G401 (cell line): ENCODE results near the gene ALG6. TPM values are rescaled to one million over a fixed set of nuclear protein-coding genes. Genes with fewer than 3 reads are reported as not detected.
"Not testable (repeated sequence)": the region's sequence is repeated elsewhere in the genome, so short reads cannot be mapped to it uniquely, and the experiment has no call there.

Source experiments
- DNase-seq: peaks from one replicate; pipeline ENCODE4 v3.0.0-alpha.2; 2015; ENCODE audit warnings: low spot score
- in situ Hi-C: cut with HindIII; loops from 2 replicates; pipeline ENCODE4 v1.10.0; 2016; ENCODE audit warnings: low sequenced_read_pairs, mixed read lengths
- total RNA-seq: library from RNA; depleted of rRNA; stranded (reverse); fragments of >200 nt; shearing (Covaris generic); gene quantifications from 2 replicates; pipeline ENCODE4 v1.2.3, GENCODE V29; 2014

ALG6 gene
- total RNA-seq, 1 experiment from 2014 or later = 19.1 TPM

DNA sequence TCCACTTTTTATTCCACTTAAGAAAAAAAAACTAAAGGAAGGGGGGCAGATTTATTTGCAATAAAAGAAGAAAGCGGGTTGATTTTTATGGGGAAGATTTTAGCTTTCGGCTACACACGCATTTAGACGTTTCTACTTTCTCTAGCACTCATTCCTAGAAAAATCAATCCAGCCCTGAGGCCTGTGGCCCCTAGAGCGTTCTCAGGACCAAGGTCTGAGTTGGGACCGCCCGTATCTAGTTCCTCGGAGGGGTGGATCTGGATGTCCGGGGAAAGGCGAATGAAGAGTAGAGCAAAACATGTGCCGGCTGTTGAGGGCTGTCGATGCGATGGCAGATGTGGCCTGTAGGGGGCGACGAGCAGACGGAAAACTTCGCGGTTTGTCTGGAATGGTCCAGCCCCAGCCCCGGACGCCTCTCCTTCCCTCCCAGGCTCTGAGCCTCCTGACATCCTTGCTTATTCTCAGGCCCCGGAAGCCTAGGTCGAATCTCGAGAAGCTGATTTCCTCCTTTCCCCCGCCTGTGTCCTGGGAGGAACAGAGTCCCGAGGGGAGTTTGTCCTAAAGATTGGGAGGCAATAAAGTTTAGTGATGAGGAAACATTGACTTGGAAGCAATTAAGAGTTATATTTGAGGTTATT is 39.9 kb upstream of the ALG6 start:
- DNase-seq = peak; percentile 19
- in situ Hi-C loops = no loop called here

GRCh38 chr1:63328122-63328521 is 39.3 kb upstream of the ALG6 start:
- in situ Hi-C loops = no loop called here
- DNase-seq = no peak

DNA sequence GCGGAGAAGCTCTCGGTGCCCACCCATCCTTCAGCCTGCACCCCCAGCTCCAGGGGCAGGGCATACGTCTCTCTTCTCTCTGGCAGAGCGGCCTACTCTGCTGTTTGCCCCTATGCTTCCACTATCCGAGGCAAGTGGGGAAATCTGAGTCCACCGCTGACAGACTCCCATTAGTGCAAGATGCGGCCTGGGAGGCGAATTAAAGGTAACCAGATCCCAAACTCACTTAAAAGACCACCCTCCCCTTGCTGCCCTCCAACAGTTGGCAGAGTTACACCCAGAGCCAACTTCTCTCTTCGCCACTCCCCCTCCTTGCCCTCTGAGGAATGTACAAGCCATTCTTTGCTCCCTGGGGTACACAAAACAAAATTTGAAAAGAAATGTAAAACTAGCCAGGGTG is 38.6 kb upstream of the ALG6 start:
- in situ Hi-C loops = no loop called here
- DNase-seq = no peak

- no peak for DNase-seq
- in situ Hi-C loops = no loop called here
Measured at GRCh38 chr1:63329621-63330330, 37.7 kb upstream of the ALG6 start.

DNA sequence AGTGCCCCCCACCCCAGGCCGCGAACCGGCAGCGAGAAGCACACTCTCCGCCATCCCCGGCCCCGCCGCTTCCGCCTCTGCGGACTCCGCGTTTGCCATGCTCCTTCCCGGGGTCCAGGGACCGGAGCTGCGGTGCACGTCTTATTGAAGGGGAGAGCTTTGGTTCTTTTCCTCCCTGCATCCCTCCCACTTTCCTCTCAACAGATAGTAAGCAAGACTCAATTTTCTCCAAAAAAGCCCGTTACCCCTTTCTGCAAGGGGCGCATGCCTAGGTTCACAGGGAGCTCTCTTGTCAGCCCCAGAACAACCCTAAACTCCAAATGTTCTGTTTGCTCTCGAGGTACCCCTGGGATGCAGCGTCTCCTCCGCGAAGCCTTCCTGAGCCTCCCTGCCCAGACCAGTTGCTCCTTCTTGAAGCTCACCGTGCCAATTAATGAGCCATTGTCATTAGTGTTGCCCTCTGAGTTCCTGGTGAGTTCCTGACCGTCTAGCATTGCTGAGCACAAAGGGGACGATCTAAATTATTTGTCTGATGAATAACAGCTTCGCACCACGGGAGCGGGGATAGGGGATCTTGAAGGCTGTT is 37.0 kb upstream of the ALG6 start:
- in situ Hi-C loops = no loop called here
- DNase-seq = no peak

GRCh38 chr1:63342402-63342801 is 25.0 kb upstream of the ALG6 start:
- no peak for DNase-seq
- in situ Hi-C loops = no loop called here

DNA sequence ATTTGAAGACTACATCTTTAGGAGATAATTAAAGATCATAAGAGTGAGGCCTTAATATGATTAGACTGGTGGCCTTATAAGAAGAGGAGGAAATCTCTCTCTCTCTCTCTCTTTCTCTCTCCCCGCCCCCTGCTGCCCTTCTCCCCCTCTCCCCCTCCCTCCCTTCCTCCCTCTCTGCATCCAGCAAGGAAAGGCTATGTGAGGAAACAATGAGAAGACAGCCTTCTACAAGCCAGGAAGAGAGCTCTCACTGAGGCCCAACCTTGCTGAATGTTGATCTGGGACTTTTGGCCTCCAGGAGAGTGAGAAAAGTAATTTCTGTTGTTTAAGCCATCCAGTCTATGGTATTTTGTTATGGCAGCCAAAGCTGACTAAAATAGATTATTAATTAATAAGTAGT is 23.5 kb upstream of the ALG6 start:
- in situ Hi-C loops = no loop called here
- no peak for DNase-seq

DNA sequence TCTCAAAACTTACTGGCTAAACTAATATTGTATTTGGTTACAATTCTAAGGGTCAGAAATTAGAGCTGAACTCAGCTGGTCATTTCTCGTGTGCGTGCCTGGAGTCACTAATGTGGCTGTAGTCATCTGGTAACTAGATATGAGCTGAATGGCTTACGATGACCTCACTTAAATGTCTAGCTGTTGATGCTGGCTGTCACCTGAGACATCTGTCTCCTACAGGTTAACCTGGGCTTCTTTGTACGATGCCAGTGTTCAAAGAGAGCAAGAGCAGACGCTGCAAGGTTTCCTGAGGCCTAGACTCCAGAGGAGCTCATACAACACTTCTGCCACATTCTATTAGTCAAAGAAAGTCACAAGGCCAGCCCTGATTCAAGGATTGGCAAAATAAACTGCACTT is 17.1 kb upstream of the ALG6 start:
- in situ Hi-C loops = no loop called here
- DNase-seq = no peak

- in situ Hi-C loops = no loop called here
- no peak for DNase-seq
Measured at GRCh38 chr1:63352736-63353135, 14.7 kb upstream of the ALG6 start.

- DNase-seq, in situ Hi-C loops: not testable (repeated sequence)
Measured at GRCh38 chr1:63356234-63356633, 11.2 kb upstream of the ALG6 start.

- no peak for DNase-seq
- in situ Hi-C loops = no loop called here
Measured at GRCh38 chr1:63359561-63359960, 7.9 kb upstream of the ALG6 start.

DNA sequence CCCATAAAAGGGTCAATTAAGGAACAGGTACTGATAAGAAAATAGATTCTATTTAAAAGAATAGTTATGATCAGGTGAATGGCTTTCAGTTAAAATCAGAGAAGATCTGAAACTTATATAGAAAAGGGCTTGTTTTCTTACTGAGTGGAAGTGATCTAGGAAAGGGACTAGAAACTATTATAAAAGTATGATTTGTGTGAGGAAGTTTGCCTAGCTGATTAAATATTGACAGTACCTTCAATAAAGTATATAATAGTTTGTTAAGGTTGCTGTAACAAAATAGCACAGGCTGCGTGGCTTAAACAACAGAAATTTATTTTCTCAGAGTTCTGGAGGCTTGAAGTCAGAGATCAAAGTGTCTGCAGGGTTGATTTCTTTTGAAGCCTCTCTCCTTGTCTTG is 5.4 kb upstream of the ALG6 start:
- DNase-seq = no peak
- in situ Hi-C loops = no loop called here

DNA sequence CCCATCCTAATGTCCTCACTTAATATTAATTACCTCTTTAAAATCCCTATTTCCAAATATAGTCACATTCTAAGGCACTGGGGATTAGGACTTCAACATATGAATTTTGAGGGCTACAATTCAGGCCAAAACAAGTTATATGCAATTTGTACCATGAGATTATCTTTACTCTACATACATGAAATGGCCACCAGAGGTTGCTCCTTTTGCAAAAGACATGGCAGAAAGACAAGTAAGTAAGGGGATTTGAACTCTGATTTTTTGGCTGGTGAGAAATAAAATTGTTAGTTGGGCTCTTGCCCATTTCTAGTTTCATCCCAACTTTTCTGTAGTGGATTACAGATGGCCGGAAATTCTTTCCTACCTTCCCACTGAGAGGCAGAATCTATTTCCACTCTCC is 4.8 kb upstream of the ALG6 start:
- in situ Hi-C loops = no loop called here
- no peak for DNase-seq

DNA sequence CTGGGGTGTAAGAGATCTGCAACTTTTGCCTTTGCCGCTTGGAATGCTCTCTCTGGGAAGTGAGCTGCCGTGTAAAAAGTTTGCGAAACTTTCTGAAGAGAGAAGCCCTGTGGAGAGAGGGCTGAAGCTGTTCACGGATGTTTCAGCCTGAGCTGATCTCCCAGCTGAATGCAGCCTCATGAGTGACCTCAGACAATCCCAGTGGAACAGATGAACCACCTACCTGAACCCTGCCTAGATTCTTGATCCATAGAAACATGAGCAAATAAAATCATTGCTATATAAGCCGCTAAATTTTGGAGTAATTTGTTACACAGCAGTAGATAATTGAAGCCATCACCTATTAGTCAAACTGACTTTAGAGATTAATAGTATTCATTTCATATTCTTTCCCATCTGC is 4.4 kb upstream of the ALG6 start:
- DNase-seq = no peak
- in situ Hi-C loops = no loop called here

DNA sequence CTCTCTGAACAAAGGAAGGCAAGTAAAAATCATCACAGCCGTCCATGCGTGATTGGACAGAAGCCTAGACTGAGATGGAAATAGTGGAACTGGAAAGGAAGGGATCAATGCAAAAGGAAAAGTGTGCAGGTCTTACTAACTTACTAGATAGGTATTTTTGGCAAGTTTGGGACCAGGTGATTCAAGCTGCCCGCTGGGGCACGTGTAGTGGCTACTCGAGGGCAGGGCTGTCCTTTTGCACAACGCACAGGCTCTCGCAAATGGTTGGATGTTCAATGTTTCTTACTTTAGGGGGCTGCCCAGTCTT is 566 bp upstream of the ALG6 start:
- in situ Hi-C loops = no loop called here
- DNase-seq = no peak

DNA sequence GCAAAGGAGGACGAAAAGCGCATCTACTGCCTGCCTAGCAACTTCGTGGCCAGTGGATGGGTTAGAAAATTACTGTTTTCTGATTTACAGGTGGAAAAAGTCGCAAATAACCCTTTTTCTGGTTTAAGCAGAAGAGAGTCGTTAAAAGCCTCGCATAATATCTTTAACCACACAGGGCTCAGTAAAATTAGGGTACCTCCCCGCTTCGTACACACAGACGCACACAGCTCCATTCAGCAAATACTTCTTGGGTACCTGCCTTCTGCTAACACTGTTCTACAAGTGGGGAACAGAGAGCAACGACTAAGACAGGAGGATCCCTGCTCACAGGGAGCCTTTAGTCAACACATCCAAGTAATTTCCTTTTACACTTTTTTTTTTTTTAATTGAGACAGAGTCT is 704 bp downstream of the ALG6 start:
- in situ Hi-C loops = no loop called here
- DNase-seq = peak; percentile 36

- in situ Hi-C loops = no loop called here
- DNase-seq = no peak
Measured at GRCh38 chr1:63379583-63379982, 12.2 kb downstream of the ALG6 start.

- in situ Hi-C loops = no loop called here
- DNase-seq = no peak
Measured at GRCh38 chr1:63381741-63382140, 14.3 kb downstream of the ALG6 start.

DNA sequence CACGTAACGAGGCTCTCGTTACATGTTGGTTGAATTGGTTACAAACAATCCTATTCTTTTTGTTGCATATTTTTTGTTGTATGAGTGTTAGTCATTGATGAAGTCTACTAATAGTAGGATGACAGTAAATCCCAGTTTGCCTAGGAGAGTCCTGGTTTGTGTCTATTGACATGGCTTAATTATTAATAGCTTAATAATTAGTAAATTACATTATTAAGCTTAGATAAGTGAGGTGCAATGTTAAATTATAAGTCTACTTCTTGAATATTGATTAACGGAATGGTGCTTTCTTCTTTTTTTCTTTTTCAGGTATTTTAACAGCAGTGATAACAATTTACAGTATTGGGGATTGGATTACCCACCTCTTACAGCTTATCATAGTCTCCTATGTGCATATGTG is 34.5 kb downstream of the ALG6 start:
- DNase-seq = no peak
- in situ Hi-C loops = no loop called here

- DNase-seq = no peak
- in situ Hi-C loops = no loop called here
Measured at GRCh38 chr1:63403386-63403785, 36.0 kb downstream of the ALG6 start.

GRCh38 chr1:63405021-63405420 is 37.6 kb downstream of the ALG6 start:
- no peak for DNase-seq
- in situ Hi-C loops = no loop called here
